A673 (cell line): ENCODE data around the gene RNF31.

ENCODE experiments used
- CTCF ChIP-seq: fragments of 300-800, 200-600 bp; sonication (generic); conservative IDR thresholded peaks from 2 replicates; pipeline ENCODE4 v1.5.1; 2017; ENCODE audit warnings: low read depth, mild to moderate bottlenecking, antibody characterized with exemption, low read length, moderate library complexity, mixed read lengths
- EZH2 ChIP-seq: fragments of 200-600 bp; sonication (generic); IDR thresholded peaks from 2 replicates; pipeline ENCODE4 v1.6.1; 2017; ENCODE audit warnings: borderline replicate concordance, low read depth, mild to moderate bottlenecking, mixed read lengths, antibody characterized with exemption, low read length; ENCODE audit not compliant: poor library complexity, severe bottlenecking

- TF ChIP-seq CTCF (no peak), EZH2 (no peak)
Measured at GRCh38 chr14:24172261-24172860, 25.1 kb downstream of the RNF31 start.
